PC-9 (cell line): ENCODE results near the gene SMCO2. TPM values are rescaled to one million over a fixed set of nuclear protein-coding genes. Genes with fewer than 3 reads are reported as not detected.

ENCODE experiments used
- BruUV-seq: library from RNA; stranded (reverse); fragments of 400-500 nt; replicated peaks from 2 replicates; lab custom pipeline; 2021; lab: Mats Ljungman, UMichigan
- CTCF ChIA-PET: fragments of 300-600 bp; sonication (Branson Sonifier 250); formaldehyde crosslinking; loops from one replicate; lab custom pipeline; 2022; ENCODE audit warnings: antibody characterized with exemption; lab: Charles Lee
- POLR2A ChIA-PET: fragments of 300-600 bp; sonication (Branson Sonifier 250); formaldehyde crosslinking; loops from one replicate; lab custom pipeline; 2022; ENCODE audit warnings: antibody characterized with exemption; ENCODE audit not compliant: unreplicated experiment; lab: Charles Lee
- DNase-seq, 2 experiments: peaks; one replicate each; pipeline versions ENCODE4 v3.0.0 to v3.0.0-alpha.2; 2015 to 2022; ENCODE audit warnings: mixed read lengths in 1 of 2
- H2AFZ ChIP-seq: fragments of 200-600 bp; sonication (generic); 2 replicates; pipeline ENCODE4 v1.8.1; 2017; ENCODE audit warnings: antibody characterized with exemption
- H3F3A ChIP-seq: fragments of 200-600 bp; sonication (generic); 2 replicates; pipeline ENCODE4 v1.8.1; 2017; ENCODE audit warnings: antibody characterized with exemption, mild to moderate bottlenecking, low read depth; ENCODE audit not compliant: insufficient read depth
- H3K27ac ChIP-seq: fragments of 200-600 bp; sonication (generic); 2 replicates; pipeline ENCODE4 v1.6.1; 2016; ENCODE audit warnings: mixed run types
- H3K27me3 ChIP-seq: fragments of 200-600 bp; sonication (generic); 2 replicates; pipeline ENCODE4 v1.6.1; 2016; ENCODE audit warnings: low read depth, mixed run types; ENCODE audit not compliant: insufficient read depth
- H3K36me3 ChIP-seq: fragments of 200-600 bp; sonication (generic); 2 replicates; pipeline ENCODE4 v1.6.1; 2016; ENCODE audit warnings: low read depth, mixed run types
- H3K4me1 ChIP-seq: fragments of 200-600 bp; sonication (generic); replicated peaks from 2 replicates; pipeline ENCODE4 v1.6.1; 2016; ENCODE audit warnings: mixed run types; ENCODE audit not compliant: insufficient read depth
- H3K4me2 ChIP-seq: fragments of 200-600 bp; sonication (generic); 2 replicates; pipeline ENCODE4 v1.6.1; 2017; ENCODE audit warnings: mixed run types
- H3K4me3 ChIP-seq: fragments of 200-600 bp; sonication (generic); 2 replicates; pipeline ENCODE4 v1.6.1; 2016; ENCODE audit warnings: mixed run types
- H3K79me2 ChIP-seq: fragments of 200-600 bp; sonication (generic); 2 replicates; pipeline ENCODE4 v1.6.1; 2017; ENCODE audit warnings: low read depth, mixed run types
- H3K9me2 ChIP-seq: fragments of 200-600 bp; sonication (generic); 2 replicates; pipeline ENCODE4 v1.8.1; 2017; ENCODE audit warnings: mild to moderate bottlenecking; ENCODE audit not compliant: insufficient read depth
- H3K9me3 ChIP-seq: fragments of 200-600 bp; sonication (generic); 2 replicates; pipeline ENCODE4 v1.8.1; 2016; ENCODE audit warnings: low read depth; ENCODE audit not compliant: insufficient read depth
- H4K20me1 ChIP-seq: fragments of 200-600 bp; sonication (generic); 2 replicates; pipeline ENCODE4 v1.8.1; 2017; ENCODE audit not compliant: insufficient read depth
- EZH2 ChIP-seq: fragments of 200-600 bp; sonication (generic); IDR thresholded peaks from 2 replicates; pipeline ENCODE4 v1.8.0; 2017; ENCODE audit warnings: antibody characterized with exemption, low read depth
- intact Hi-C: fragments of 100-400 bp; cut with micrococcal nuclease; formaldehyde crosslinking; loops from one replicate; pipeline ENCODE4 v1.10.0; 2022; ENCODE audit not compliant: unreplicated experiment
- total RNA-seq: library from RNA; stranded (reverse); gene quantifications from 2 replicates; pipeline ENCODE4 v1.2.3, GENCODE V29; 2021
- TF ChIP-seq, protein P1 (sequence below): fragments of 200-600 bp; sonication (generic); conservative IDR thresholded peaks from 2 replicates; pipeline ENCODE4 v1.6.1; 2017; ENCODE audit warnings: mixed run types, antibody characterized with exemption, mild to moderate bottlenecking, moderate library complexity

Gene SMCO2
- total RNA-seq, 1 experiment from 2014 or later, result 3.7 TPM

GRCh38 chr12:27400856-27401354 is 45.6 kb upstream of the SMCO2 start:
- Histone ChIP-seq H3K27ac (no peak overlapping the region), H3K4me2 (no peak overlapping the region), H3K4me3 (no peak overlapping the region), H3K36me3 (peaks cover 16% of the 10 kb centered on the region; the same call in 1 of the 2 replicates), H3K4me1 (no peaks in the 10 kb centered on the region), H3K9me3 (no peaks in the 10 kb centered on the region), H3K9me2 (no peaks in the 10 kb centered on the region), H3K79me2 (no peaks in the 10 kb centered on the region), H3F3A (no peaks in the 10 kb centered on the region), H3K27me3 (no peaks in the 10 kb centered on the region), H4K20me1 (no peaks in the 10 kb centered on the region), H2AFZ (no peak overlapping the region)
- DNase-seq, result no peak
- POLR2A ChIA-PET, result no interaction called here
- no TSS peak for BruUV-seq
- intact Hi-C loops, result no loop called here
- TF ChIP-seq, protein P1, sequence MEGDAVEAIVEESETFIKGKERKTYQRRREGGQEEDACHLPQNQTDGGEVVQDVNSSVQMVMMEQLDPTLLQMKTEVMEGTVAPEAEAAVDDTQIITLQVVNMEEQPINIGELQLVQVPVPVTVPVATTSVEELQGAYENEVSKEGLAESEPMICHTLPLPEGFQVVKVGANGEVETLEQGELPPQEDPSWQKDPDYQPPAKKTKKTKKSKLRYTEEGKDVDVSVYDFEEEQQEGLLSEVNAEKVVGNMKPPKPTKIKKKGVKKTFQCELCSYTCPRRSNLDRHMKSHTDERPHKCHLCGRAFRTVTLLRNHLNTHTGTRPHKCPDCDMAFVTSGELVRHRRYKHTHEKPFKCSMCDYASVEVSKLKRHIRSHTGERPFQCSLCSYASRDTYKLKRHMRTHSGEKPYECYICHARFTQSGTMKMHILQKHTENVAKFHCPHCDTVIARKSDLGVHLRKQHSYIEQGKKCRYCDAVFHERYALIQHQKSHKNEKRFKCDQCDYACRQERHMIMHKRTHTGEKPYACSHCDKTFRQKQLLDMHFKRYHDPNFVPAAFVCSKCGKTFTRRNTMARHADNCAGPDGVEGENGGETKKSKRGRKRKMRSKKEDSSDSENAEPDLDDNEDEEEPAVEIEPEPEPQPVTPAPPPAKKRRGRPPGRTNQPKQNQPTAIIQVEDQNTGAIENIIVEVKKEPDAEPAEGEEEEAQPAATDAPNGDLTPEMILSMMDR, result no peak
- no peak for TF ChIP-seq EZH2
- CTCF ChIA-PET, result no interaction called here

GRCh38 chr12:27412047-27412446 is 34.5 kb upstream of the SMCO2 start:
- intact Hi-C loops, result no loop called here
- POLR2A ChIA-PET, result no interaction called here
- no peaks in the 10 kb centered on the region for H3K9me2 ChIP-seq
- BruUV-seq, result no TSS peak
- H4K20me1 ChIP-seq, result no peaks in the 10 kb centered on the region
- H3K9me3 ChIP-seq, result no peaks in the 10 kb centered on the region
- H3K79me2 ChIP-seq, result no peaks in the 10 kb centered on the region
- H3K4me1 ChIP-seq, result no peaks in the 10 kb centered on the region
- H3K4me3 ChIP-seq, result no peak overlapping the region
- H3K27me3 ChIP-seq, result no peaks in the 10 kb centered on the region
- no peaks in the 10 kb centered on the region for H3K36me3 ChIP-seq
- no peak for DNase-seq
- 0 out of 2 replicates have a peak, but pooled peaks cover 4% of the 10 kb centered on the region for H3F3A ChIP-seq
- CTCF ChIA-PET, result no interaction called here
- no peak overlapping the region for H2AFZ ChIP-seq
- H3K27ac ChIP-seq, result no peak overlapping the region
- TF ChIP-seq EZH2, result no peak
- TF ChIP-seq, protein P1, result no peak
- no peak overlapping the region for H3K4me2 ChIP-seq

DNA sequence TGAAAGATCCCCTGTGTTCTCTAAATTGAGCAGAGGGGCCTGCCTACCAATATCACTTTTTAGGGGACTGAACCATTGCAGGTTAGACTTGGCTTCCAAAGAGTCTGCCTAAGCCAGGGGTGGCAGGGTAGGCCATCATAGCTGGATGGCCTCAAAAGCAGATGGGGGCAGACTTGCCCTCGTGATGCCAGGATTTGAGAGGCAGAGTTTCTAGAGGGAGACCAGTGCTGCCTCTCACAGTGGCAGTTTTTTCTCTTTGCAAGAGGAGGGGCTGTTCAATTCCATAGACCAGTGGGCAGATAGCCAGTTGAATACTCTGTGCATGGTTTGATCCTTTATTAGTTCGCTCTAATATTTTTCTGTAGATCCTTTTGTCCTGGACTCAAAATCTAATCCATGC is 23.8 kb upstream of the SMCO2 start:
- Histone ChIP-seq H2AFZ (no peak overlapping the region), H3K79me2 (no peaks in the 10 kb centered on the region), H4K20me1 (no peaks in the 10 kb centered on the region), H3K9me2 (no peaks in the 10 kb centered on the region), H3K27me3 (no peaks in the 10 kb centered on the region), H3K4me1 (0 out of 2 replicates have a peak, but pooled peaks cover 3% of the 10 kb centered on the region), H3K27ac (no peak overlapping the region), H3F3A (peaks cover 8% of the 10 kb centered on the region; the same call in 1 of the 2 replicates), H3K4me2 (no peak overlapping the region), H3K4me3 (no peak overlapping the region), H3K36me3 (peaks cover 6% of the 10 kb centered on the region; the same call in 1 of the 2 replicates), H3K9me3 (no peaks in the 10 kb centered on the region)
- ChIA-PET CTCF (no interaction called here), POLR2A (no interaction called here)
- BruUV-seq, result no TSS peak
- TF ChIP-seq, protein P1, result no peak
- TF ChIP-seq EZH2, result no peak
- DNase-seq, result no peak
- intact Hi-C loops, result no loop called here
